Hepatocyte (in vitro differentiated cells): Measurements from ENCODE around the gene MTERF4. TPM values are rescaled to one million over a fixed set of nuclear protein-coding genes. Genes with fewer than 3 reads are reported as not detected.

Source experiments
- DNase-seq: peaks from one replicate; pipeline ENCODE4 v3.0.0-alpha.2; 2016; ENCODE audit warnings: low spot score
- H2AFZ ChIP-seq: fragments of 200-600 bp; sonication (generic); 2 replicates; pipeline ENCODE4 v1.6.0; 2016; ENCODE audit warnings: antibody characterized with exemption, mild to moderate bottlenecking
- H3K27ac ChIP-seq: fragments of 200-600 bp; sonication (generic); 2 replicates; pipeline ENCODE4 v1.5.1; 2016; ENCODE audit warnings: mild to moderate bottlenecking
- H3K27me3 ChIP-seq: fragments of 200-600 bp; sonication (generic); 2 replicates; pipeline ENCODE4 v1.6.1; 2016
- H3K36me3 ChIP-seq: fragments of 200-600 bp; sonication (generic); replicated peaks from 2 replicates; pipeline ENCODE4 v1.5.1; 2016; ENCODE audit warnings: low read depth; ENCODE audit not compliant: insufficient read depth
- H3K4me1 ChIP-seq: fragments of 200-600 bp; sonication (generic); 2 replicates; pipeline ENCODE4 v1.5.1; 2016; ENCODE audit warnings: mild to moderate bottlenecking, moderate library complexity; ENCODE audit not compliant: insufficient read depth
- H3K4me2 ChIP-seq: fragments of 200-600 bp; sonication (generic); 2 replicates; pipeline ENCODE4 v1.6.0; 2016
- H3K4me3 ChIP-seq: fragments of 200-600 bp; sonication (generic); 2 replicates; pipeline ENCODE4 v1.5.1; 2016; ENCODE audit warnings: mild to moderate bottlenecking
- H3K79me2 ChIP-seq: fragments of 200-600 bp; sonication (generic); 2 replicates; pipeline ENCODE4 v1.6.0; 2017; ENCODE audit warnings: mild to moderate bottlenecking
- H3K9me2 ChIP-seq: fragments of 200-600 bp; sonication (generic); replicated peaks from 2 replicates; pipeline ENCODE4 v1.6.0; 2017; ENCODE audit warnings: mild to moderate bottlenecking; ENCODE audit not compliant: insufficient read depth
- H3K9me3 ChIP-seq: fragments of 200-600 bp; sonication (generic); 2 replicates; pipeline ENCODE4 v1.5.1; 2016; ENCODE audit warnings: low read depth, mild to moderate bottlenecking
- H4K20me1 ChIP-seq: fragments of 200-600 bp; sonication (generic); 2 replicates; pipeline ENCODE4 v1.6.0; 2016; ENCODE audit warnings: mild to moderate bottlenecking; ENCODE audit not compliant: insufficient read depth, poor library complexity, severe bottlenecking
- EZH2 ChIP-seq: fragments of 200-600 bp; sonication (generic); IDR thresholded peaks from 2 replicates; pipeline ENCODE4 v1.6.1; 2016; ENCODE audit warnings: antibody characterized with exemption, mild to moderate bottlenecking, borderline replicate concordance
- EZH2phosphoT487 ChIP-seq: fragments of 200-600 bp; sonication (generic); IDR thresholded peaks from one replicate; pipeline ENCODE4 v1.6.1; 2018; ENCODE audit warnings: antibody characterized with exemption, mild to moderate bottlenecking, low read depth, moderate library complexity; ENCODE audit not compliant: unreplicated experiment, severe bottlenecking
- WGBS: methylation state at CpG from one replicate; pipeline ENCODE4 v1.1.6; 2016; ENCODE audit warnings: low lambda C conversion rate; ENCODE audit errors: missing lambda C conversion rate; 5-methylcytosine and 5-hydroxymethylcytosine counted together
- polyA plus RNA-seq: library from polyadenylated mRNA; unstranded; fragments of >200 nt; fragmentation: Nextera tagmentation; extraction: Ambion mirVana; gene quantifications from 2 replicates; pipeline ENCODE4 v1.2.1, GENCODE V29; 2016
- total RNA-seq: library from RNA; depleted of rRNA; stranded (reverse); fragments of >200 nt; gene quantifications from 2 replicates; pipeline ENCODE4 v1.2.3, GENCODE V29; 2014
- TF ChIP-seq, protein P1 (sequence below): fragments of 200-600 bp; sonication (generic); IDR thresholded peaks from 2 replicates; pipeline ENCODE4 v1.5.1; 2016; ENCODE audit warnings: antibody characterized with exemption, mild to moderate bottlenecking; ENCODE audit not compliant: poor library complexity

MTERF4 gene
- total and polyA plus RNA-seq, 2 experiments from 2014 or later: 20.3 to 39.4 TPM

GRCh38 chr2:241088791-241089732 lies 13.0 kb downstream of the MTERF4 start:
- no peak overlapping the region for H3K4me2 ChIP-seq
- no peaks in the 10 kb centered on the region for H3K9me2 ChIP-seq
- H3K4me1 ChIP-seq: peaks cover 4% of the 10 kb centered on the region
- peaks cover 7% of the 10 kb centered on the region for H4K20me1 ChIP-seq
- no peak for TF ChIP-seq EZH2
- TF ChIP-seq, protein P1, sequence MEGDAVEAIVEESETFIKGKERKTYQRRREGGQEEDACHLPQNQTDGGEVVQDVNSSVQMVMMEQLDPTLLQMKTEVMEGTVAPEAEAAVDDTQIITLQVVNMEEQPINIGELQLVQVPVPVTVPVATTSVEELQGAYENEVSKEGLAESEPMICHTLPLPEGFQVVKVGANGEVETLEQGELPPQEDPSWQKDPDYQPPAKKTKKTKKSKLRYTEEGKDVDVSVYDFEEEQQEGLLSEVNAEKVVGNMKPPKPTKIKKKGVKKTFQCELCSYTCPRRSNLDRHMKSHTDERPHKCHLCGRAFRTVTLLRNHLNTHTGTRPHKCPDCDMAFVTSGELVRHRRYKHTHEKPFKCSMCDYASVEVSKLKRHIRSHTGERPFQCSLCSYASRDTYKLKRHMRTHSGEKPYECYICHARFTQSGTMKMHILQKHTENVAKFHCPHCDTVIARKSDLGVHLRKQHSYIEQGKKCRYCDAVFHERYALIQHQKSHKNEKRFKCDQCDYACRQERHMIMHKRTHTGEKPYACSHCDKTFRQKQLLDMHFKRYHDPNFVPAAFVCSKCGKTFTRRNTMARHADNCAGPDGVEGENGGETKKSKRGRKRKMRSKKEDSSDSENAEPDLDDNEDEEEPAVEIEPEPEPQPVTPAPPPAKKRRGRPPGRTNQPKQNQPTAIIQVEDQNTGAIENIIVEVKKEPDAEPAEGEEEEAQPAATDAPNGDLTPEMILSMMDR: no peak
- no peak for TF ChIP-seq EZH2phosphoT487
- no peaks in the 10 kb centered on the region for H3K9me3 ChIP-seq
- H3K27me3 ChIP-seq: no peaks in the 10 kb centered on the region
- H3K36me3 ChIP-seq: peaks cover 6% of the 10 kb centered on the region
- H3K79me2 ChIP-seq: no peaks in the 10 kb centered on the region
- no peak overlapping the region for H2AFZ ChIP-seq
- 96% methylated on average over 20 of the region's 20 CpGs for WGBS
- H3K27ac ChIP-seq: no peak overlapping the region
- DNase-seq: no peak
- H3K4me3 ChIP-seq: no peak overlapping the region

- 98% methylated on average over 8 of the region's 8 CpGs for WGBS
- Histone ChIP-seq H3K4me2 (no peak overlapping the region), H3K27ac (no peak overlapping the region)
These were observed 13.7 kb downstream of the MTERF4 start for GRCh38 chr2:241088376-241088775.

GRCh38 chr2:241087420-241088268 lies 14.4 kb downstream of the MTERF4 start:
- WGBS: 95% methylated on average over 29 of the region's 29 CpGs
- peaks cover 2% of the 10 kb centered on the region for H4K20me1 ChIP-seq
- no peak overlapping the region for H3K4me2 ChIP-seq
- no peak overlapping the region for H2AFZ ChIP-seq
- no peaks in the 10 kb centered on the region for H3K4me1 ChIP-seq
- H3K27ac ChIP-seq: no peak overlapping the region
- DNase-seq: no peak
- H3K27me3 ChIP-seq: no peaks in the 10 kb centered on the region
- no peaks in the 10 kb centered on the region for H3K9me3 ChIP-seq
- TF ChIP-seq EZH2phosphoT487 (no peak), EZH2 (no peak)
- TF ChIP-seq, protein P1: no peak
- no peaks in the 10 kb centered on the region for H3K79me2 ChIP-seq
- peaks cover 6% of the 10 kb centered on the region for H3K36me3 ChIP-seq
- no peaks in the 10 kb centered on the region for H3K9me2 ChIP-seq
- H3K4me3 ChIP-seq: no peak overlapping the region

More at GRCh38 chr2:241088376-241088775, 13.7 kb downstream of the MTERF4 start:
- TF ChIP-seq EZH2phosphoT487 (no peak), EZH2 (no peak)
- TF ChIP-seq, protein P1: no peak
- no peak for DNase-seq
- no peaks in the 10 kb centered on the region for H3K9me2 ChIP-seq
- no peaks in the 10 kb centered on the region for H3K27me3 ChIP-seq
- no peak overlapping the region for H3K4me3 ChIP-seq
- no peak overlapping the region for H2AFZ ChIP-seq
- H3K36me3 ChIP-seq: peaks cover 6% of the 10 kb centered on the region
- no peaks in the 10 kb centered on the region for H3K4me1 ChIP-seq
- H4K20me1 ChIP-seq: peaks cover 7% of the 10 kb centered on the region
- no peaks in the 10 kb centered on the region for H3K9me3 ChIP-seq
- H3K79me2 ChIP-seq: no peaks in the 10 kb centered on the region
